GM03348 (cell line): ENCODE data around the gene DNAJC18.
"Not testable (repeated sequence)": the region's sequence is repeated elsewhere in the genome, so short reads cannot be mapped to it uniquely, and the experiment has no call there.

Experiments
- DNase-seq: peaks from one replicate; pipeline ENCODE4 v3.0.0; 2012; ENCODE audit warnings: low spot score

DNAJC18 gene

GRCh38 chr5:139426203-139426885, 13.0 kb downstream of the DNAJC18 start:
- peak; percentile 57 for DNase-seq

- DNase-seq, result no peak
Observed at GRCh38 chr5:139425497-139425896, 13.8 kb downstream of the DNAJC18 start.

DNA sequence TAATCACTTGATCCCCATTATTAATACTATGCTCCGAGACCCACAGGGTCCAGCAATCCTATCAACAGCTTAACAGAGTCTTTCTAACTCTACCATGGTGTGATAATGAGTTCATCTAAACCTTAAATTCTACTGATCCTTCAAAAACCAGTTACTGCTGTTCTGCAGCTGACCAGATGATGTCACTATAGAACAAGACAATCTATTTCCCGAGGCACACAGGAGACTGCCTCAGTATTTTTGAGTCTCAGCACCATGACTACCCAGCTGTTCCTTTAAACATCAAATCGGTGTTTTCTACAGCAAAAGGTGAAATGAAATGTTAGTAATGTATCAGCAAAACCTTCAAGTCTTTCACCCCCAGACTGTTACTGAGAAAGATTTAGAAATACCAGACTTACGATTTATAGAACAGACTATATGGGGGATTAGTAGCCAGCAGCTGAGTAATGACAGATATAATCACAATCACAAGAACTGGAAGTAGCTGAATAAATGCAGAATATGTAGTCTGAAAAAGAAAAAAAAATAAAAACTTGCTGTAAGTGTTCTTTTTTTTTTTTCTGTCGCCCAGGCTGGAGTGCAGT, 16.9 kb downstream of the DNAJC18 start:
- peak; percentile 84 for DNase-seq

GRCh38 chr5:139419226-139420192, 19.8 kb downstream of the DNAJC18 start:
- no peak for DNase-seq

DNA sequence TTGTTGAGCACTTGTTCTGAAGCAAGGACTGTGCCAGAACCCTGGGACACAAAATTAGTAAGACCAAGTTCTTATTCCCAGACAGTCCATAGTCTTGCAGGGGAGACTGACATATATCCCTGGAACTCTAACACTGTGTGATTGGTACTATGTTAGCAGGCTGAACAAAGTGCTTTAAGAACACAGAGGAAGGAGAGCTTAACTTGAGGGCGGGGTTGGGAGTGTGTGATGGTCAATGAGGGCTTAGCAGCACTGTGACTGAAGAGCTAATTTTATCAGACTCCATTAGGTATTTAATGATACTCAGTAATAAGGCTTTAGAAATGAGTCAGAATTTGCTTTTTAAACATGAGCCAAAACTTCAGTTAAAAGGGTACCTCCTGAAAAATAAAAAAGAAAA, 20.5 kb downstream of the DNAJC18 start:
- DNase-seq, result no peak

- DNase-seq, result no peak
Observed at GRCh38 chr5:139417214-139417613, 22.1 kb downstream of the DNAJC18 start.

- no peak for DNase-seq
Observed at GRCh38 chr5:139416651-139417050, 22.7 kb downstream of the DNAJC18 start.

DNA sequence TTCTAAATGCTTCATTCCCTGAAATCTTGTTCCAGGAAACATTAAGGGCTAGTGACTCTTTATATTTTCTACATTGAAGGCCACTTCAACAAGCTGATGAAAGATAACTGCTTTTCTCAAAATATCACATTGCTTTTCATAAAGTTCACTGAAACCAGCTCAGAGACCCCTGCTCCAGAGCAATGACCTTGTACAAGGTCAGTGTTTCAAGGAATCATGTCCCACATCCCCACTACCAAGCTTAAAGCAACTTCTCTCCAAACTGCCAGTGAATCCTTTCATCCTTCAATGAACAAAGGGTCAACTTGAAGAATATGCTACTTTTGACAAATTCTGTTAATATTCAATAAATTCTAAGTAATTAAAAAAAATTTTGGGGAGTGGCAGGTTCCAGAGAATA, 23.5 kb downstream of the DNAJC18 start:
- DNase-seq, result no peak

GRCh38 chr5:139415221-139415861, 24.0 kb downstream of the DNAJC18 start:
- DNase-seq, result no peak

GRCh38 chr5:139414581-139415130, 24.7 kb downstream of the DNAJC18 start:
- DNase-seq, result no peak

GRCh38 chr5:139413963-139414362, 25.4 kb downstream of the DNAJC18 start:
- no peak for DNase-seq

DNA sequence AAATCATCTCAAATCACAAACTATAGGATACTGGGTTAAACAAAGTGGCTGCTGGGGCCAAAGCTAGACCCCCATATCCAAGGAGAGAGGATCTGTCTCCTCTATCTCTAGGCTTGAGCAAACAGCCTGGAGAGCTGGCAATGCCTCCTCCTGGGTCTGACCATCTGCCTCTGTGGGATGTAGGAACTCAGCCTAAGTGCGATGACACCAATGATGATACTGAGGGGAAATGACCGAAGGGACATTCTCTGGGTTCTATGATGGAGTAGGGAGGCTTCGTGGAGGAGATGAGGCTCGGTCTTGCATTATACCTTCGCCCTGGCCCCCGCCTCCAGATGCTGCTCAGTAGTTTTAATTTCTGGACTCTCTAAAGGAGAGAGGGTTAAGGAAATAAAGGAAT, 26.2 kb downstream of the DNAJC18 start:
- DNase-seq, result no peak

DNA sequence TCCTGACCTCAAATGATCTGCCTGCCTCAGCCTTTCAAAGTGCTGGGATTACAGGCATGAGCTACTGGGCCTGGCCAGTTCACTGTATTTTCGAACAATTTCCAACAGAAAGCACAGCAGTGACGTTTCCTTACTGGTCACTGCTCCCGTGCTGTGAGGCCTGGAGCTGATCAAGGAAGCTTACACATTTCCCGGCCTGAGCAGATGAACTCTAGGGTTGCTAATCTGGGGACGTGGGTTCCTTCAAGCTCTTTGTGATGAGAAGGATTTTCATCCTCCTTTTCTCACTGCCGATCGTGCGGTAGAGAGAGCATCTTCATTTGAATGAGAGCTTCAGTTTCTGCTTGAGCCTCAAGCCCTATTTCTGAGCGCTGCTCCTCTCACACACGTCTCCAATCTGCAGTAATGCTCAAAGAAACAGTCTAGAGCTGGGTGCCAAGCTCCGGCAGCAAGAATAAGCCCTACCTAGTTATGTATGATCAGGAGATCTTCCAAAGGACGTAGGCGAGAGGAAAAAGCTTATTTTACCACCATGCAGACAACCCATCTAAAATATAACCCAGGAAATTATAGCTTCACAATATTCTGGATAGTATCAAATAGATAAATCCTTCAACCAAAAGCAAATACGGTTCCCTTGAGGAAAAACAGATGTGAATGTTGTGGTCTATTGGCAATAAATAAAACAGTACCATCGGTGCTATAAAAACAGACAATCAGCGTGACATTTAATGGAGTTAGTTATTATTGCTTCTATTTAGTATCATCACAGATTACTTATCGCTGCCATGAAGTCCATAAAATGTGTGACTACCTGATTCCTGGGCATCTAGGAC, 28.1 kb downstream of the DNAJC18 start:
- peak; percentile 39 for DNase-seq

DNA sequence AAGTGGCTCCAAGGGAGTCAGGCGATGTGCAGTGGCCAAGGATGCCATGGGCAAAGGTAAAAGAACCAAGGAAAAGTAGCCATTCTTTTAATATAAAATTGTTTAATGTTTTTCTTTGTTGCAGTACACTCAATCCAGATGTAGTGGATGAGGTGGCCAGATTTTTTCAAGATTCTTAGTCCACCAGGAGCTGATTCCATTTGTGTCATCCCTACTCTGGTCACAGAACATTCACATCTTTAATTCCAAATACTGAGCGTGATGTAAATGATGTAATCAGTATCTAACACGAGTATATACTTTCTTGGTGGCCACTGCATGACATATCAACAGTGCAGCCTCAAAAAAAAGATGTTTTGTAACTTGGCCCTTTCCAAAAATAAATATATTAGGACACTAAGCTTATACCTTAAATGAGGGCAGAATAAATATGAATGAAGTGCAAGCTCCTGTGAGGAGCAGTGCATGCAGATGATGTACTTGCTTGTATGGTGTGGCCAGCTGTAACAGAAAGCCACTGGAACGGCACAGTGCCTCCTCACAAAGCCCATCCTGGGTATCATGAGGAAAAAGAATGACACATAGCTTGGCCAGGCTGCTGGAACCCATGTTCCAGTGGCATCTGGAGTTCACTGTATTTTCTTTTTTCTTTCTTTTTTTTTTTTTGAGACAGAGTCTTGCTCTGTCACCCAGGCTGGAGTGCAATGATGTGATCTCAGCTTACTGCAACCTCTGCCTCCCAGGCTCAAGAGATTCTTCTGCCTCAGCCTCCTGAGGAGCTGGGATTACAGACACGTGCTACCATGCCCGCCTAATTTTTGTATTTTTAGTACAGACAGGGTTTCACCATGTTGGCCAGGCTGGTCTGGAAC, 29.0 kb downstream of the DNAJC18 start:
- no peak for DNase-seq

GRCh38 chr5:139409116-139409515, 30.2 kb downstream of the DNAJC18 start:
- not testable (repeated sequence) for DNase-seq

GRCh38 chr5:139408191-139408590, 31.1 kb downstream of the DNAJC18 start:
- DNase-seq, result no peak

GRCh38 chr5:139407517-139407916, 31.8 kb downstream of the DNAJC18 start:
- no peak for DNase-seq

- no peak for DNase-seq
Observed at GRCh38 chr5:139406963-139407362, 32.4 kb downstream of the DNAJC18 start.

GRCh38 chr5:139404484-139404840, 34.9 kb downstream of the DNAJC18 start:
- no peak for DNase-seq

GRCh38 chr5:139403787-139404483, 35.4 kb downstream of the DNAJC18 start, which contains the start of gene SPATA24:
Gene SPATA24, minus strand, starts transcription at chr5:139404089. Its CDS starts 29 bp downstream, at chr5:139404060.
- peak; percentile 99 for DNase-seq
